ENCODE measurements around the gene OBSCN. TPM values are rescaled to one million over a fixed set of nuclear protein-coding genes. Genes with fewer than 3 reads are reported as not detected.
A peak's percentile ranks its signal among the peaks of the same experiment; 100 is the strongest.

Gene OBSCN
- total and polyA plus RNA-seq, 5 donors = 144 to 234 (median 188) TPM

- Histone ChIP-seq H3K4me3 (ENCODE audit: low read length) (peak overlapping the region; percentile 73), H3K27me3 (ENCODE audit: control insufficient read depth, insufficient read depth) (no peaks in the 10 kb centered on the region), H3K4me1 (ENCODE audit: control insufficient read depth, insufficient read depth, low read length) (peaks cover 9% of the 10 kb centered on the region), H3K27ac (ENCODE audit: low read length) (no peak overlapping the region), H3K9me3 (ENCODE audit: control insufficient read depth, low read length) (no peaks in the 10 kb centered on the region)
- intact Hi-C loops (cut with DNase I) = no loop called here
- ATAC-seq (peak in 1 of 2 donors; percentile 14), DNase-seq (peak in 2 of 3 donors; percentile 23 to 66)
- WGBS = under 1% methylated on average over 21 of the region's 21 CpGs
These were observed 198.1 kb downstream of the OBSCN start for GRCh38 chr1:228405979-228406228.

DNA sequence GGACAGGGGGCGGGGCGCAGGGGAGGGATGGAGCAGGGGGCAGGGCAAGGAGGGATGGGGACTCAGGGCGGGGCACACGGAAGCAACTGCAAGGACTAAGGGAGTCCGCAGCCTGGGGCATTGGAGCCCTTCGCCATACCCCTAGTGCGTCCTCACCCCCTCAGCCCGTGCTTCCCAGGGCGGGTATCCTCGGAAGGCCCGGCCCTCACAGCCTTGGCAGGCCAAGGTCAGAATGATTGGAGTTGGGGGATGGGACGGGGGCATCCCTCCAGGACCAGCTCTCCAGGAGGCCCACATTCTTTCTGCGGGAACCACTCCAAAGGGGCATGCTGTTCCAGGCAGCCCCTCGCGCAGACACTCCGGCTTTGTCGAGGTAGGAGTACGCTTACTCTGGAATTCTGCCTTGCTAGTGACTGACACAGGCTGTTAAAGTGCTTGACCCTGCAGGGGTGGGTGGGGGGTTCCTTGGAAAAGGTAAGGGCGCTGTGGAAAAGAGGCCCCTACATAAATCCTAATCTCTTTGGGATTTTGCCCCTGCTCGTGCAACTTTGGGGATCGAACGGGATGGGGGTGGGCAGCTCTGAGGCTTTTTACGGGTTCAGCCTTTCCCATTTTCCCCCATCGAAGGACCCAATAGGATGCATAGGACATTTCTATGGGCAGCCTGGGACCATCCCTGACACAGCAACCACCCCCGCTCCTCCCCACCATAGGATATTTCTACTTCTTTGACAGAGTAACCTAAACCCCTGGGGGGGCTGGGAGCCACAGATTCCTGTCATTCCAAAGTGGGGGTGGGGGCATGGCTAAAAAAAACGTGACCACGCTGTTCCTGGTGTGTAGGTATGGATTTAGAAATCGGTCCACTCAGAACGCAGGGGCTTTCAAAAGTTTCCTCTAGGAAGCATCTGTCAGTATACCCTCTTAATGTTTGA is 199.5 kb downstream of the OBSCN start:
- DNase-seq = peak in 1 of 3 donors; percentile 46
- WGBS = 16% methylated on average over 29 of the region's 29 CpGs
- peak overlapping the region; percentile 57 for H3K27ac ChIP-seq (ENCODE audit: low read length)
- intact Hi-C loops (cut with DNase I) = no loop called here
- peaks cover 9% of the 10 kb centered on the region for H3K4me1 ChIP-seq (ENCODE audit: control insufficient read depth, insufficient read depth, low read length)
- no peaks in the 10 kb centered on the region for H3K27me3 ChIP-seq (ENCODE audit: control insufficient read depth, insufficient read depth)
- no peaks in the 10 kb centered on the region for H3K9me3 ChIP-seq (ENCODE audit: control insufficient read depth, low read length)
- no peak for ATAC-seq
- peak overlapping the region; percentile 73 for H3K4me3 ChIP-seq (ENCODE audit: low read length)

DNA sequence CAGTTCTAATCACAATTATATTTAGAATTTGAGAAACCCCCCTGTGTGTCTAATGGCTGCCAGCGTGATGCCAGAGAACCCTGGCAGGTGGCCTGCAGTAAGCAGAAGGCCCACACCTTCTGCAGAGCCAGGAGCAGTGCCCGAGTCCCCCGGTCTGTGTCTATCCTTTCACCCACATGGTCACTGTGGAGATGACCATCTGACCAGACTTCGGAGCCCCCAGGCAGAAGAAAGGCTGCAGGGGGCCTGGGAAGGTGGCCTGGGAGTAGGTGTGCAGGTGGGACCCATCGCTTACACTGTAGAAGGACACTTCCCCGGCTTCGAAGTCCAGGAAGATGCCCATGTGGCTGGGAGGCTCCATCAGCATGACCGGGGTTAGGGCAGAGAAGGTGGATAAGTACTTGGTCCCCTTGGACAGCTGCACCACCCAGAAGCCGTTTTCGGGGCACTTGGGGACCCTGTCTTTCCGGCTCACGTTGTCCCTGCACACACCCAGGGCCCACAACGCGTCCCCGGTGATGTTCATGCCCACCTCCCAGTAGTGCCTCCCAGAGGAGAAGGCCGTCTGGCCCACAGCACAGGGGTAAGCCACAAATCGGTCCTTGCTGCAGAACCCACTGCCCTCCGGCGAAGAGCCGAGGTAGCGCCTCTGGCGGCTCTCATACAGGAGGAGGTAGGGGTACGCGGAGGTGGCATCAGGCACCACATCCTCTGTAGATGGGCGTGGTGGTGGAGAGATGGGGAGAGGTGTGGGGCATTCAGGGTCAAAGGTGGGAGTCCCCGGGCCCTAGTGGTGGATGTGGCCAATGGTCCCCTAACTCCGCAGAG is 200.4 kb downstream of the OBSCN start:
- no peaks in the 10 kb centered on the region for H3K9me3 ChIP-seq (ENCODE audit: control insufficient read depth, low read length)
- intact Hi-C loops (cut with DNase I) = no loop called here
- H3K4me3 ChIP-seq (ENCODE audit: low read length) = peak overlapping the region; percentile 73
- WGBS = 93% methylated on average over 27 of the region's 27 CpGs
- no peaks in the 10 kb centered on the region for H3K27me3 ChIP-seq (ENCODE audit: control insufficient read depth, insufficient read depth)
- H3K27ac ChIP-seq (ENCODE audit: low read length) = no peak overlapping the region
- DNase-seq = peak in 1 of 3 donors; percentile 58
- H3K4me1 ChIP-seq (ENCODE audit: control insufficient read depth, insufficient read depth, low read length) = peaks cover 9% of the 10 kb centered on the region
- no peak for ATAC-seq

GRCh38 chr1:228408869-228409805 is 201.3 kb downstream of the OBSCN start:
- Histone ChIP-seq H3K4me1 (ENCODE audit: control insufficient read depth, insufficient read depth, low read length) (peaks cover 9% of the 10 kb centered on the region), H3K9me3 (ENCODE audit: control insufficient read depth, low read length) (no peaks in the 10 kb centered on the region), H3K27me3 (ENCODE audit: control insufficient read depth, insufficient read depth) (no peaks in the 10 kb centered on the region), H3K4me3 (ENCODE audit: low read length) (no peak overlapping the region), H3K27ac (ENCODE audit: low read length) (no peak overlapping the region)
- peak in 1 of 3 donors; percentile 38 for DNase-seq
- intact Hi-C loops (cut with DNase I) = no loop called here
- WGBS = 87% methylated on average over 19 of the region's 19 CpGs
- no peak for ATAC-seq

- peaks cover 7% of the 10 kb centered on the region for H3K4me1 ChIP-seq (ENCODE audit: control insufficient read depth, insufficient read depth, low read length)
- 82% methylated on average over 8 of the region's 8 CpGs for WGBS
- H3K9me3 ChIP-seq (ENCODE audit: control insufficient read depth, low read length) = no peaks in the 10 kb centered on the region
- H3K27ac ChIP-seq (ENCODE audit: low read length) = no peak overlapping the region
- no peak for ATAC-seq
- intact Hi-C loops (cut with DNase I) = no loop called here
- DNase-seq = peak in 2 of 3 donors; percentile 45 to 74
- H3K27me3 ChIP-seq (ENCODE audit: control insufficient read depth, insufficient read depth) = no peaks in the 10 kb centered on the region
- H3K4me3 ChIP-seq (ENCODE audit: low read length) = no peak overlapping the region
These were observed 202.2 kb downstream of the OBSCN start for GRCh38 chr1:228410015-228410414.

- H3K27me3 ChIP-seq (ENCODE audit: control insufficient read depth, insufficient read depth) = no peaks in the 10 kb centered on the region
- H3K4me3 ChIP-seq (ENCODE audit: low read length) = no peak overlapping the region
- peaks cover 3% of the 10 kb centered on the region for H3K4me1 ChIP-seq (ENCODE audit: control insufficient read depth, insufficient read depth, low read length)
- ATAC-seq (no peak), DNase-seq (peak in 1 of 3 donors; percentile 39)
- no peaks in the 10 kb centered on the region for H3K9me3 ChIP-seq (ENCODE audit: control insufficient read depth, low read length)
- intact Hi-C loops (cut with DNase I) = no loop called here
- WGBS = 90% methylated on average over 11 of the region's 11 CpGs
- H3K27ac ChIP-seq (ENCODE audit: low read length) = no peak overlapping the region
These were observed 202.8 kb downstream of the OBSCN start for GRCh38 chr1:228410671-228411070.

- Histone ChIP-seq H3K4me3 (ENCODE audit: low read length) (no peak overlapping the region), H3K27me3 (ENCODE audit: control insufficient read depth, insufficient read depth) (no peaks in the 10 kb centered on the region), H3K27ac (ENCODE audit: low read length) (no peak overlapping the region), H3K4me1 (ENCODE audit: control insufficient read depth, insufficient read depth, low read length) (peaks cover 5% of the 10 kb centered on the region), H3K9me3 (ENCODE audit: control insufficient read depth, low read length) (no peaks in the 10 kb centered on the region)
- 97% methylated on average over 5 of the region's 5 CpGs for WGBS
- intact Hi-C loops (cut with DNase I) = no loop called here
- DNase-seq = peak in 1 of 3 donors; percentile 12
- no peak for ATAC-seq
These were observed 203.3 kb downstream of the OBSCN start for GRCh38 chr1:228411121-228411520.

- ATAC-seq (no peak), DNase-seq (peak in 1 of 3 donors; percentile 16)
These were observed 203.9 kb downstream of the OBSCN start for GRCh38 chr1:228411548-228412430.

DNA sequence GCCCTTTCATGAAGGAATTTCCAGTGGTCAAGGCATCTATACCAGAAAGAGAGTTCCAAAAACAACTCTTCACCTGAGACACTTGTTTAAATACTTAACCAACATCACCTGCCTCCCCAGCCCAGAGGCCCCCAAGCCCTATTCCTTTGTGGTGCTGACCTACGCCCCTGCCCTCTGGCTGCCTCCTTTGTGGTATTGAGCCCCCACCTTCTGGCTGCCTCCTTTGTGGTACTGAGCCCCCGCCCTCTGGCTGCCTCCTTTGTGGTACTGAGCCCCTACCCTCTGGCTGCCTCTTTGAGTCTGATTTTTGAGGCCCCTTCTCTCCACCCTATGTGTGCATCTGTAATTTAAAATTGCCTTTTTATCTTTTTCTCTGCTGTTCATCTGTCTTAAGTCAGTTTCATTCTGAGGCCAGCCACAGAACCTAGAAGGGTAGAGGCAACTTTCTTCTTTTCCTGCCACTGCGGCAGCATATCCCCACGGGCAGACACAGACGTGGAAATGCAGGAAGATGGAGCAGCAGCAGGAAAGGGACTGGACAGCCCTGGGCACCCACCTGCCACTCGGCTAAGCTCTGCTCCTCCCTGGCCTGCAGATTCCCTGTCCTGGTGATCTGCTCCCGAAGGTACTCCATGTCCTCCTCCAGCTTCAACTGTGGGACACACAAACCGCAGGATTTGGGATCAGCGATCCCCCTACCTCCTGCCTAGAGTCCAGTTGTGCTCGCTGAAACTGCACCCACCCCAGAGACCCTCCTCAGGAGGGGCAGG is 205.6 kb downstream of the OBSCN start:
- Histone ChIP-seq H3K4me1 (ENCODE audit: control insufficient read depth, insufficient read depth, low read length) (peaks cover 5% of the 10 kb centered on the region), H3K27me3 (ENCODE audit: control insufficient read depth, insufficient read depth) (no peaks in the 10 kb centered on the region), H3K4me3 (ENCODE audit: low read length) (no peak overlapping the region), H3K27ac (ENCODE audit: low read length) (no peak overlapping the region), H3K9me3 (ENCODE audit: control insufficient read depth, low read length) (no peaks in the 10 kb centered on the region)
- ATAC-seq = no peak
- WGBS = 84% methylated on average over 10 of the region's 10 CpGs
- intact Hi-C loops (cut with DNase I) = no loop called here
- no peak for DNase-seq

More at GRCh38 chr1:228411548-228412430, 203.9 kb downstream of the OBSCN start:
- intact Hi-C loops (cut with DNase I) = no loop called here
- 85% methylated on average over 9 of the region's 9 CpGs for WGBS
- Histone ChIP-seq H3K27ac (ENCODE audit: low read length) (no peak overlapping the region), H3K4me3 (ENCODE audit: low read length) (no peak overlapping the region), H3K4me1 (ENCODE audit: control insufficient read depth, insufficient read depth, low read length) (peaks cover 5% of the 10 kb centered on the region), H3K9me3 (ENCODE audit: control insufficient read depth, low read length) (no peaks in the 10 kb centered on the region), H3K27me3 (ENCODE audit: control insufficient read depth, insufficient read depth) (no peaks in the 10 kb centered on the region)

Measured in right cardiac atrium (tissue), 5 donors.